GM03348 (cell line): Measurements from ENCODE around the gene SCN8A.
"Not testable (repeated sequence)": the region's sequence is repeated elsewhere in the genome, so short reads cannot be mapped to it uniquely, and the experiment has no call there.

Experiments used
- DNase-seq: peaks from one replicate; pipeline ENCODE4 v3.0.0; 2012; ENCODE audit warnings: low spot score

The SCN8A gene

DNA sequence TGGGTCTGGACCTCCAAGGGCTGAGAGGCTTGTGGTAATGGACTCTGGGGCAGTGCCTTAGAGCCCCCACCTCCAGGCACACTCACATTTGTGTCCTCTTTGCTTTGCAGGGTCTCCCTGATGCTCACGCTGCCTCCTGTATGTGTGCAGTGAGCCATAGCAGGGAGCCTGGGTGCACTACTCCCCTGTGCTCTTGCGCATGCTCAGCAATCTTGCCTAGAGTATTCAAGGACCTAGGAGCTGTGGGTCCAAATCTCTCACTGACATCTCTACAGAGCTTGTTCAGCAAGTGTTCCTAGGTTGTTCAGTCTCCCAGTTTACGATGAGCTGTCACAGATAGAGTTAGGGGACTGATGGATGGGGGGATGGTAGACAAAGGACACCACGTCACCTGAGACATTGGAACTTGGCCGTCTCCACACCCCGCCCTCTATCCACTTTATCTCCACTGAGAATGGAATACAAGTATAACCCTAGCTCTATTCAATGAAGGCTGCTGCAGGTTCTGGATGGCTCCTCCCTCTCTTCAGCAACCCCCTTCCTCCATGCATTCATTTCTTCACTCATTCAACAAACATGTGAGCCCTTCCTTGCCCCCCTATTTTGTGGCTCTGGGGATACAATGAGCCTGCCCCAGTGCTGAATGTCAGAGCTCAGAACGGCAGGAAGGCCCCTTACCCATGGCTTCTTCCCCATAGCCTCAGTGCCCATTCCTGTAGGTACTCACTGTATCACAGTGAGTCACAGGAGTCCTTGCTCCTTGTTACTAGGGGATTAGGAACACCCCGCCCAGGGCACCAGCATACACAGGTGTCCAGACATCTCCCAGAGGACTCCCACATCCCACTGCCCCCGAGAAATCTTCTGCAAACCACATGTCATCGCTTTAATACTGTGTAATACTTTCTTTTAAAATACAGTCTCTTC, 226.3 kb downstream of the SCN8A start:
- no peak for DNase-seq

DNA sequence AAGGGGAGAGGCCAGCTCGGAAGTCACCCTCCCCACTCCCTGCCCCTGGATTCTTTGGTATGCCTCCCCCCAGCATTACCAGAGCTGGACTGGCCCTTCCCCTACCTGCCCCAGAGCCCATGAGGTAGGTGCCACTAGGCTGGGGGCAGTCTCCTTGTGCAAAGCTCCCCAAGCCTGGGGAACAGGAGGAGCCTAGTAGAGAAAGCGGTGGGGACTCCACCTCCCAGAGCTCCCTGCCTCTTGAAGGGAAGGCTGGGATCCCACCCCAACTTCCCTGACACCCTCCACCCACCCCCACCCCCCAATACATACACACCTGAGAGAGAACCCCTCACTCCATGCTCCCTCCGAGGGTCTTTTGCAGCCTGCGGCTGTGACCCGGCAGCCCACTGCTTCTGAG, 227.1 kb downstream of the SCN8A start:
- no peak for DNase-seq

DNA sequence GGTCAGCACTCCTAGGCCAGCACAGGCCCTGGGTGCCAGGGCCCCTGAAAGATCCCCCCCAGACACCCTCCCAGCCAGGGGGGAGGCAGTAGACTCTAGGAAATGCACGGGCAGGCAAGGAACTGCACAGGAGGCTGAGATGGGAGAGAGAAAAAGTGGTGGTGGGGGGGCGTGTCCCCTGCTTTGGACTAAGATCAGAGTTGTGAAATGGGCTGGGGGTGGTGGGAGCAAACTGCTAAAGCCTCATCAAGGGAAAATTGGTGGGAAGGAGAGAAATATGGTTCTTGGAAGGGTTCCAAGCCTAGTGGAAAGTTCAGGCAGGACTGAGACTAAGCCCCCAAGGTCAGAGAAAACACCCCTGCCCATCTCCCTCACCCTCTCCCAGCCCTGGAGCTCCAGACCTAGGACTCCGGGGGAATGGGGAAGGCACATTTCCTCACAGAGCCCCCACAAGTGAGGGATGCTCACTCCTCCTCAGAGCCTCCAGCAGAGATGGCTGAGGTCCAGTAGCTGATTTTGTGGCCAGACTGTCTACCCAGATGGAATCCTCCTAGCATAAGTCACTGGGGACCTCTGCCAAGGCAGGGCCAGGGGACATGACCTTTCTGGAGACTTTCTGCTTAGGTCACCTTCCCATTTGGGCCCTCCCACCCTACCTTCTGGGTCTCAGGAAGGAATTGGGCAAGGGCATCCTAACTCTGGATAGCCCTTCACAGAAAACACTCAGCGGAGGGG, 227.7 kb downstream of the SCN8A start:
- DNase-seq: peak; percentile 88

DNA sequence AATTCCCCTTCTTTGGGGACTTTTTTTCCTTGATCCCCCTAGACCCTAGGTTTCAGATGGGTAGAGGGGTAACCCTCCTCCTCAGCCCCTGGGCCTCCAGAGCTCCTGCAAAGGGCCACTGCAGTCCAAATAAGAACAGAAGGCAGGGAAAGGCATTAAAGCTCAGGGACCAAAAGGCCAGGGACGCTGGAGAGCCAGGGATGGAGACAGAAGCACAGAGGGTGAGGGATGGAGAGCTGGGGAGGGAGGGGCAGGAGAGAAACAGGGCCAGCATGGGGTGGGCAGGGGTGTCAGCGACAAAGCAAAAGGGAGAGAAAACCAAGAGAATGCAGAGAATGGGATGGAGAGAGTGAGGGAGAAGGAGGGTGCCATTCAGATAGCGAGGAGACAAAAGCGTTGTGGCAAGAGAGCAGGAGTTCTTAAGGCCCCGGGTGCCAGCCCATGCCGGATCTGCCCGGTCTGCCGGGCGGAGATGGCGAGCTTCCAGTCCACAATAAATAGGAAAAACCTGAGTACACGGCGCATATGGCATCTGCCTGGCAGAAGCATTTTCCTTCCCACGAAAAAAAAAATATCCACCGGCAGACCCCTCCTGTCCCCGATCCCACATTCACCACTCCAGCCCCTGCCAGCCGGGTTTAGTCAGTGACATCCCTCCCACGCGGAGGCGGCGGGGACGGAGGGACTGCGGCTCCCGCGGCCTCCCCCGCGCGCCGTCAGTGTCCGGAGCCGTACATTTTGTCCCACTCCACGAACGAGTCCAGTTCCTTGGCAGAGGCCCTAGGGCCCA, 228.9 kb downstream of the SCN8A start:
- DNase-seq: peak; percentile 54

DNA sequence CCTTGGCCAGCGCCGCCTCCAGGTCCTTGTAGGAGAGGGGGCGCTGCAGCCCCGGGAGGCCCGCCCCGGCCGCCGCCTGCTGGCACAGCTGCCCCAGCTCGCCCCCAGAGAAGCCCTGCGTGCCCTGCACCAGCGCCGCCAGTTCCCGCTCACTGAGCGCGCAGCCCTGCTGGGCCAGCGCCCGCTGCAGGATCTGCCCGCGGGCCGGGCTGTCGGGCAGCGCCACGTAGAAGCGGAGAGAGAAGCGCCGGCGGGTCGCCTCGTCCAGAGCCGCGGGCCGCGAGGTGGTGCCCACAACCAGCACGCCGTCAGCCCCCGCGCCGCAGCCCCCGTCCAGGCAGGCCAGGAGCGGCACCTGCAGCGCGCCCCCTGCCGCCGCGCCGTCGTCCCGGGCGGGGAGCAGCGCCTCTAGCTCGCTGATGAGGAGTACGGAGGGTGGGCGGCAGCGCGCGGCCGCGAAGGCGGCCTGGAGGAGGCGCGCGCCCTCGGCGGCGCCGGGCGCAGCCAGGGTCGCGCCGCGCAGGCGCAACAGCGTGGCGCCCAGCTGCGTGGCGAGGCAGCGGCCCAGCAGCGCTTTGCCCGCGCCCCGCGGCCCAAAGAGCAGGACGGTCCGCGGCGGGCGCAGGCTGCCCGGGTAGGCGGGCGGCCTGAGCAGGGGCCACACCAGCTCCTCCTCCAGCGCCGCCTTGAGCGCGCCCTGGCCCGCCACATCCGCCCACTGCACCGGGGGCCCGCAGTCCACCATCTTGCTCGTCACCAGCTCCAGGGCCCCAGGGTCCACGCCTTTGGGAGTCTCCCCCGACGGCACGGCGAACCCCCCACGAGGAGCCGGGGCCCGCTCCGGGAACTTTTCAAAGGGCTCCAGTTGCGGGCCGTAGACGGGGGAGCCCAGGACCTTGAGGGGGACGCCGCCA, 229.8 kb downstream of the SCN8A start:
- DNase-seq: peak; percentile 95

DNA sequence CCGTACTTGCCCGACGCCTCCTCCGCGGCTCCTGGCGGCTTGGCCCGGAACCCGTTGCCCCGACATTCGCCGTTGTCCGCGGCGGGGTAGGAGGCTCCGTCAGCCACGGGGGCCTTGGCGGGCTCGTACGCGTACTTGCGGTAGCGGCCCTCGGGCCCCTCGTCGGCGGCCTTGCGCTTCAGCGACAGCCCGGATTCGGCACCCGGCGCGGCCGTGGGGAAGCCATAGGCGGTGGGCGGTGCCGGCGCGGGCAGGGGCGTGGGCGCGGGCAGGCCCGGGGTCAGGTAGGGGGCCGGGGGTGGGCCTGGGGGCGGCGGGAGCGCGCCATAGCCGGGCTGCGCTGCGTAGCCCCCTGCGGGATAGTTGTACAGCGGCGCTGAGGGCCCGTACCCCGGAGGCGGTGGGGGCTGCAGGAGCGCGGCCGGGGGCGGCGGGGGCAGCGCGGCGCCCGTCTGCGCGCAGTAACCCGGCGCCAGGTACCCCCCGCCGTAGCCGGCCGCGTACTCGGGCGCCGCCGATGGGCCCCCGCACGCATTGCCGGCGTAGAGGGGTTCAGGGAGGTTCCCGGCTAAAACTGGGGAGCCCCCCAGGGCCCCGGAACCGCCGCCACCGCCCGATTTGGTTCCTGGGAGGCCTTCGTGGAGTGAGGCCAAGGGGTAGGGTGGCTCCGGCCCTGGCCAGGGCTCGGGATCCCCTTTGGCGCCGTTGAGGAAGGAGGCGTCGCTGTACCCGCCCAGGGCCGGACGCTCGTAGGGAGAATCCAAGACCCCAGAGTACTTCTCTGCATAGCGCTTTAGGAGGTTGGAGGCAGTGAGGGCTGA, 230.6 kb downstream of the SCN8A start:
- DNase-seq: peak; percentile 40

DNA sequence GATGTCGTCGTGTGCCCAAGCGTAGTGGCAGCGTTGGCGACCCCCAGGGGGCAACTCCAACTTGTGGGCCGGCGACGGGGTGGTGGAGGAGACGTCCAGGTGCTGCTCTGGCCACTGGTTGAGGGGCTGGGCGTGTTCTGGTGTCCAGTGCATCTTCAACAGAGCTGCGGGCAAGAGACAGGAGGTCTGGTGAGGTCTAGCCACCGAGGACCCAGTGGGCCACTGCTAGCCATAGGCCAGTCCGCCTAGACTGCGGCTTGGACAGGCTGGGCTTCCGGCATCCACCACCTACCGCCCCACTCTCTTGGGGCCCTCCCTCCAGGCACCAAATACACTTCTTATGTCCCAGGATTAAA, 231.2 kb downstream of the SCN8A start:
- DNase-seq: no peak

DNA sequence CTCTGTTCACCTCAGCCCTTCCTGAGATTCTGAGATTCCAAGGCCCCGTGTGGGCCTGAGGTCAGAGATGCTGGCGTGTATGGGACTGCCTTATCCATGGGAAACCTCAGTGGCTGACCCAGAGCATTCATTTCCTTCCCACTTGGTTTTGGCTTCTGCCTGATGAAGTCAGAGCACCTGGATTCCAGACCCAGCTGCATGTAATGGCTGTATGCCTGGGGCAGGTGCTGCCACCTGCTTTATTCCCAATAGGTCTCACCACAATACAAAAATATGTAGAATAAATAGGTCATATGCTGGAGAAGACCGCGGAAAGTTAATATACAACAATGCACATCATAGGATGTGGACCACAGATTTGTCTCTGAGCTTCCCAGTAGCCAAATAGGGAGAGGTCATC, 231.9 kb downstream of the SCN8A start:
- no peak for DNase-seq

DNA sequence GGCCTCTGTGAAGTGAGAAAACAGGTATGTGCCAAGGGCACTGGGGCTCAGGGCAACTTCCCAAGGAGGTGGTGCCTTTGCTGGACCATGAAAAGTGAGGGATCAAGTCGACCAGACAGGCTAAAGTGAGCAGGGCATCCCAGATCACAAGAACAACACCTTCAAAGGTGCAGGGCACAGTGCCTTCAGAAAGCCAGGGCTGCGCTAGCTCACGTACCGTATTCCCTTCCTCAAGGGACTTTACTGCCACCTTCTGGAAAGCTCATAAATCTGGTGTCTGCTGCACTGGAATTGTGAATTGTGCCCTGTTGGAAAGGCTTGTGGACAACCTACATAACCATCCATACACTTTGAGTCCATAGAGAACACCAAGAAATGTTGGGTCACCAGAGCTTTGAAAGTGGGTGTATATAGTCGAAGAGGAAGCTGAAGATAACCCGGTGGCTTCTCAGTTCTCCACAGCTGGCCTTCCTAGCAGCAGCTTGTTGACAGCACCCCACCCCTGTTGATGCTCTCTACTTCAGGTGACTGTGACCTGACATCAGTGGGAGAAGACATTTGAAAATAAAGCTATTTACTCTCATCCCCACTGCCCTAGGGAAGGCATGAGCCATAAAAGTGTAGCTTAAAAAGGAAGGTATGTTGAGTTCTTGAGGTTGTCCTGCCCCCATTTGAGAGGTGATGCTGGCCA, 233.0 kb downstream of the SCN8A start:
- peak; percentile 72 for DNase-seq

DNA sequence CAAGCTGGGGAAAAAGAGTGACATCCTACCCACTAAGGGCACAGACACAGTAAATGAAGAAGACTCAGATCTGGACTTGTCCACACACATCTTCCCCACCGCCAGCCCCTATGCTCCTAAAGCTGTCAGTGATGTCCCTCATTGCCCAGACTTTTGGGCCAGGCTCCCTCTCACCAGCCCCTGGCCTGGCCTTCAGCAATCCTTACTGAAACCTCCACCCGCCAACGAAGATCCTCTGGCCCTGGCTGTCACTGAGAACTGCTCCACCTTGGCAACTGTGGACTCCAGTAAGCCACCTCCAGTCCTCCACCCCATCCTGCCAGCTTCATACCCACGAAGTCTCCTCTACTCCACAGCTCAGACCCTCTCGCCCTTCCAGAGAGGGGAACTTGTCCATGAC, 234.2 kb downstream of the SCN8A start:
- DNase-seq: no peak

DNA sequence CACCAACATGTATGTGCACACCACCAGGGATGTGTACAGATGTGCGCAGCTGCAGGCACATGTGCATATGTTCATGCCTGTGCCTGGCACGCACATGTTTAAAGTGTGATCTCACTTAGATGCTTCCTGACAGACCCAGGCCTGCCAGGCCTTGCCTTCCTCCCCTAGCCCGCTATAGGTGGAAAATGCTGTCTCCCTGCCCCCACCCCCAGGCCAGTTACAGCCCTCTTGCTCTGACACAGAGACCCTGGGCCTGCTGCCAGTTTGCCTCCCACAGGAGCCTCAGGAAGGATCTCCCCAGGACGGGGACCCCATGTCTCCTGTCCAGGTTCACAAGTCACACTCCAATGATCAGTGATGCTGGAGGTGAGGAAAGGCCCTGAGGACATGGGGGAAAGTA, 235.8 kb downstream of the SCN8A start:
- no peak for DNase-seq

DNA sequence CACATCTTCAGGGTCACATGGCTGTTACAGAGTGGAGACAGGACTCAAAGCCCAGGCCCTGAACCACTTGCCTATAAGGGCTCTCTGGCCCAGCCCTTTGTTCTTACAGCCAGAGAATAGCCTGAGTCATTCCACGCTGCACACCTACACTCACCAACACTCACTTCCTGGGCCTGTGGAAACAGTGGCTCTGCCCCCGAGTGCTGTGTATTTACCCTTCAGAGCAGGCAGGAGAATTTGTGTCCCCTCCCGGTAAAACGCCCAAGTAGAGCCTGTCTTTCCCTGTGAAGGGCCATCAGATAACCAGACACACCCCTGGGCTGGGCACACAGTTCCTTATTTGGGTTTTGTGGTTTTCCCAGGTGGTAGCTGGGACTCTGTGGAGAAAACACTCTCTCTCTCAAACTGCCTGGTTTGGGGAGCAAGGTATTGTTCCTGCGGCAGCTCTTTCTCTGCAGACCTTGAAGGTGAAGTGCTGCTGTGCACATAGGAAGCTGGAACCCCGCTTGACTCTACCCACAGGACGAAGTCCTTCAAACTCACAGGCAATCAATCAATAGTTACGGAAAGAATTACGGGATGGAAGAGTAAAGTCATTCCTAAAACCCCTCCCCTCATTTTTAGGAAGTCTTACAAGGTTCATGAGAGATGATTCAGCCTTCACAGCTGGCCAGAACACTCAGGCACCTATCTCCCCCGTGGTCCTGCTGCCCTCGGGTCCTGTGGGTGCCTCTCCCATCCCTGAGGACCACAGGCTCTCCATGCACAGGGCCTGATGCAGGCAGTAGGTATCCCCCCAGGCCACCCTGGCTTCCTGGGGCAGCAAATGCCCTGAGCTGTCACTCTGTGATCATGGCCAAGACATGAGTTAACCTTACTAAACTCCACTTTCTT, 237.1 kb downstream of the SCN8A start:
- DNase-seq: peak; percentile 44

DNA sequence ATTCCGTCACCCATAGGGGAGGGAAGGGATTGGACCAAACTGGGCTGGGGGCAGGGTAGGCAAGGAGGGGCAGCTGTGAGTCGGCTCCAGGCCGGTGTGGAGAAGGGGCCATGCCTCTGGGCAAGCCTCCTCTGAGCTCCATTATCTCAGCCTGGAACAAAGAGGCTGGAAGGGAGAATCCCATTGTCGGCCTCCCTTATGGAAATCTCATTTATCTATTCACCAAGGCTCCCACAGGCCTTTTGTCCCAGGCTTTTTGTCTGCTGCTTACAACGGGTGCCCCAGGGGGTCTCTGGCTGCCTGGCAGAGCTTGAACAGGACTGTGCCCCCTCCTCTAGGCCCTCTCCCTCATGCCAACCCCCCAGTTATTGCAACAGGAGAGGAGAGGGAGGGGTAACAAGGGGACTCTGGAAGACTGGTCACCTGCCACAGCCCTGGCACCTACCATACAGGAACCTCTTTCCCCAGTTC, 238.0 kb downstream of the SCN8A start:
- DNase-seq: no peak

DNA sequence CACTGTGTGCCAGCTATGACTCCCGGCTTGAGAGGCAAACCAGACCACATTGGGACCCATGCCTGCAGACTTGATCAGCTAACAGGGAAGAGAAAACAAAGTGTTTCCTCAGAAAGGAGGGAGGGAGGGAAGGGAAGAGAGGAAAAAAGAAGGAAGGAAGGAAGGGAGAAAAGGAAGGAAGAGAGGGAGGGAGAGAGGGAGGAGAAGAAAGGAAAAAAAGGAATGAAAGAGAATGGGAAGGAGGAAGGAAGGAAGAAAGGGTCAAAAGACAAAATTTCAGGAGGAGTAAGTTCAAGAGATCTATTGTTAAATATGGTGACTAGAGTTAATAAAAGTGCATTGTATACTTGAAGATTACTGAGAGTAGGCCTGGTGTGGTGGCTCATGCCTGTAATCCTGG, 238.6 kb downstream of the SCN8A start:
- no peak for DNase-seq

DNA sequence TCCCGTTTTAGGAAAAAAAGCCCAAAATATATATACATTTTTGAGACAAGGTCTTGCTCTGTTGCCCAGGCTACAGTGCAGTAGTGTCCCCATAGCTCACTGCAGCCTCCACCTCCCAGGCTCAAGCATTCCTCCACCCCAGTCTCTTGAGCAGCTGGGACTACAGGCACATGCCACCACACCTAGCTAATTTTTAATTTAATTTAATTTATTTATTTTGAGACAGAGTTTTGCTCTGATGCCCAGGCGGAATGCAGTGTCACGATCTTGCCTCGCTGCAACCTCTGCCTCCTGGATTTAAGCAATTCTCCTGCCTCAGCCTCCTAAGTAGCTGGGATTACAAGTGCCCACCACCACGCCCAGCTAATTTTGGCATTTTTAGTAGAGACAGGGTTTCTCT, 240.8 kb downstream of the SCN8A start:
- DNase-seq: not testable (repeated sequence)

DNA sequence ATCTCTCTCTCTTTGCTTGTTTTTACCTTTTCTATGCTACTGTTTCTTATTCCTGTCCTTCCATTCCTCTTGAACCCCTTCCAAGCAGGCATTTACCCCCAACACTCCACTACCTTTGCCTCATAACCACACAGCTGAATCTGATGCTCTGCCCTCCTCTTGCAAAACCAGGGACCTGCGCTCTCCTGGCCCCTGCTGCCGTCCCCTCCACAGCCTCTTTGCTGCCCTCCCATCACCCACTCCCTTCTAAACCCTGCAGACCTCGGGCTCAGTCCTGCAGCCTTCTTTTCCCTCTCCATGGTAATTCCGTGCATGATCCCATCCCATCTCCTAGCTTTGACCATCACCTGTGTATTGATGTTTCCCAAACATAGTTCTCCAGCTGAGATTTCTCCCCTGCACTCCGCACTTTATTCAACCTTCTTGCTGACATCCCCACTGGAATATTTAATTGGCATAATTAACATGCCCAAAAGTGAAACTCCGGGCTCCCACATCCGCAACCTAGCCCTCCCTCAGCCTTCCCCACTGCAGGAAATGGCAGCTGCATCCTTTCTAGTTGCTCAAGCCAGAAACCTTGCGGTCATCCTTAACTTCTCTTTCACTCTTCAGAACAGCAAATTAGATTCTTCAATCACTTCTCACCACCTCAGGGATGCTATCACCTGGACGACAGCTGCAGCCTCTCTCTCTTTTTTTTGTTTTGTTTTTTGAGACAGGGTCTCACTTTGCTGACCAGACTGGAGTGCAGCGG, 241.5 kb downstream of the SCN8A start:
- no peak for DNase-seq

DNA sequence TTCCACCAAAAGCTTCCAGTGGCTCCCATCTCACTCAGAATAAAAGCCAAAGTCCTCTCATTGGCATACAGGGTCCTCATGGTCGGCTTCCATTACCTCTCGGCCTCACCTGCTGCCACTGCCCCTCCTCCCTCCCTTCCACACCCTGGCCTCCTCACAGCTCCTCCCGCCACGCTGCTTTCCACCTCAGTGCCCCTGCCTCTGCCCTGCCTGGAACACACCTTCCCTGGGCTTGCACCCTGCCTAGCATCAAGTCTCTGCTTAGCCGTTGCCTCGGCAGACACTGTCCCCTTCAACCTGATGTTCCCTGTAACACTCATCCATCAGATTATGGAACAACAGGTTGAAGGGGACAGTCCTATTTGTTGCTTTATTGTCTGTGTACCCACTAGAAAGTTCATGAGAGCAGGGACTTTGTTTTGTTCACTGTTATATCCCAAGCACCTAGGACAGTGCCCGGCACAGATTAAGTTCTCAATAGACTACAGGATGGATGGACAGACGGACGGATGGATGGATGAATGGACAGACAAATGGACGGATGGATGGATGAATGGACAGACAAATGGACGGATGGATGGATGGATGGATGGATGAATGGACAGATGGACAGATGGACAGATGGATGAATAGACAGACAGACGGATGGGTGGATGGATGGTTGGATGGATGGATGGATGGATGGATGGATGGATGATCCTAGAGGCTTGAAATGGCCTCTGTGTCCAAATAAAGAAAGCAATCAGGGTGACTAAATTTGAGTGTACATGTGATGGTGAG, 242.6 kb downstream of the SCN8A start:
- DNase-seq: no peak
